Ovary (tissue), 3 donors: ENCODE measurements around the gene PNPLA8.

Experiments
- EP300 ChIP-seq: sonication (generic); formaldehyde crosslinking; IDR thresholded peaks from one replicate; pipeline ENCODE4 v1.6.1; 2017; ENCODE audit warnings: antibody characterized with exemption
- TF ChIP-seq, protein P1 (sequence below), 3 donors: fragments of 450-650 bp in 2 of 3; fragments of 200-600 bp in 1 of 3; IDR thresholded peaks; one replicate each; pipeline versions ENCODE4 v1.5.1 to v1.8.0; 2016 to 2022; ENCODE audit warnings: antibody characterized with exemption in 3 of 3, mild to moderate bottlenecking in 1 of 3
- donor health status: DM: no; HTN: no; CAD: no.

- no peak for TF ChIP-seq EP300
- TF ChIP-seq, protein P1, sequence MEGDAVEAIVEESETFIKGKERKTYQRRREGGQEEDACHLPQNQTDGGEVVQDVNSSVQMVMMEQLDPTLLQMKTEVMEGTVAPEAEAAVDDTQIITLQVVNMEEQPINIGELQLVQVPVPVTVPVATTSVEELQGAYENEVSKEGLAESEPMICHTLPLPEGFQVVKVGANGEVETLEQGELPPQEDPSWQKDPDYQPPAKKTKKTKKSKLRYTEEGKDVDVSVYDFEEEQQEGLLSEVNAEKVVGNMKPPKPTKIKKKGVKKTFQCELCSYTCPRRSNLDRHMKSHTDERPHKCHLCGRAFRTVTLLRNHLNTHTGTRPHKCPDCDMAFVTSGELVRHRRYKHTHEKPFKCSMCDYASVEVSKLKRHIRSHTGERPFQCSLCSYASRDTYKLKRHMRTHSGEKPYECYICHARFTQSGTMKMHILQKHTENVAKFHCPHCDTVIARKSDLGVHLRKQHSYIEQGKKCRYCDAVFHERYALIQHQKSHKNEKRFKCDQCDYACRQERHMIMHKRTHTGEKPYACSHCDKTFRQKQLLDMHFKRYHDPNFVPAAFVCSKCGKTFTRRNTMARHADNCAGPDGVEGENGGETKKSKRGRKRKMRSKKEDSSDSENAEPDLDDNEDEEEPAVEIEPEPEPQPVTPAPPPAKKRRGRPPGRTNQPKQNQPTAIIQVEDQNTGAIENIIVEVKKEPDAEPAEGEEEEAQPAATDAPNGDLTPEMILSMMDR (IDR thresholded peaks at IDR 0.05), result no peak
Measured at GRCh38 chr7:108424013-108424412, 101.9 kb downstream of the PNPLA8 start.
